ENCODE data around the gene TRPV3.
"Not testable (repeated sequence)": the region's sequence is repeated elsewhere in the genome, so short reads cannot be mapped to it uniquely, and the experiment has no call there.

Gene TRPV3

GRCh38 chr17:3576970-3577369 is 19.4 kb upstream of the TRPV3 start:
- no peak overlapping the region for H3K4me3 ChIP-seq (ENCODE audit: low read length)
- no peak for DNase-seq (ENCODE audit: low read depth, low spot score)

DNA sequence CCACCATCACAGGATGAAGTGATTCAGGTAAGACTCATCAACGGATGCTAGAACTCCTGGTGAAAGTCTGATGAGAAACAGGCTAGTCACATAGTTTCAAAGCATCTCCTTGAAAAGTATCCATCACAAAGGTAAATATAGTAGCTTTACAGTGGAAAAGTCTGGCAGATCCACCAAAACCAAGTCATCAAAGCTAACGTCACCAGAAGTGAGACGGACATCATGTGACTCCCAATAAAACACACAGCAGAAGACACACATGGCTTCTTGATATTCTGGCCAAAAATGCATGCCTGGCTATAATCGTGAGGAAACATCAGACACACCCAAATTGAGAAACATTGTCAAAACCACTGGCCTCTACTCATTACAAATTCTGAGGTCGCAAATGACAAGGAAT is 17.9 kb upstream of the TRPV3 start:
- DNase-seq (ENCODE audit: low read depth, low spot score) = no peak
- no peak overlapping the region for H3K4me3 ChIP-seq (ENCODE audit: low read length)

DNA sequence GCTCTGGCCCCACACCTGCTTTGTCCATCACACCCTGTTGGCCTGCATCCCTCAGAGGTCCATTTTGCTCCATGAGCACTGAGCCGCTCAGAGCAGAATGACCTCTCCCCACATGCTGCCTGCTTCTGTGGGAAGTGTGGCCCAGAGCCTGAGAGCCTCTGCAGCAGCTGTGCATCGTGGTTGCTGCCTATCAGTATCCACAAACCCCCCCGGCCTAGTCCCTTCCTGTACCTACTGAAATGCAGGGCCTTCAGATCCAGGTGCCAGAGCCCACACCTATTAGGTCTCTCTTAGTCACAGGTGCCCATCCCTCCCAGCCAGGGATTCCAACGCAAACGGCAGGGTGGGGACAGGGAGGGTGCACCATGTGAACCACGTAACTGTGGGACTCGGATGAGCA is 16.6 kb upstream of the TRPV3 start:
- H3K4me3 ChIP-seq (ENCODE audit: low read length) = no peak overlapping the region
- no peak for DNase-seq (ENCODE audit: low read depth, low spot score)

DNA sequence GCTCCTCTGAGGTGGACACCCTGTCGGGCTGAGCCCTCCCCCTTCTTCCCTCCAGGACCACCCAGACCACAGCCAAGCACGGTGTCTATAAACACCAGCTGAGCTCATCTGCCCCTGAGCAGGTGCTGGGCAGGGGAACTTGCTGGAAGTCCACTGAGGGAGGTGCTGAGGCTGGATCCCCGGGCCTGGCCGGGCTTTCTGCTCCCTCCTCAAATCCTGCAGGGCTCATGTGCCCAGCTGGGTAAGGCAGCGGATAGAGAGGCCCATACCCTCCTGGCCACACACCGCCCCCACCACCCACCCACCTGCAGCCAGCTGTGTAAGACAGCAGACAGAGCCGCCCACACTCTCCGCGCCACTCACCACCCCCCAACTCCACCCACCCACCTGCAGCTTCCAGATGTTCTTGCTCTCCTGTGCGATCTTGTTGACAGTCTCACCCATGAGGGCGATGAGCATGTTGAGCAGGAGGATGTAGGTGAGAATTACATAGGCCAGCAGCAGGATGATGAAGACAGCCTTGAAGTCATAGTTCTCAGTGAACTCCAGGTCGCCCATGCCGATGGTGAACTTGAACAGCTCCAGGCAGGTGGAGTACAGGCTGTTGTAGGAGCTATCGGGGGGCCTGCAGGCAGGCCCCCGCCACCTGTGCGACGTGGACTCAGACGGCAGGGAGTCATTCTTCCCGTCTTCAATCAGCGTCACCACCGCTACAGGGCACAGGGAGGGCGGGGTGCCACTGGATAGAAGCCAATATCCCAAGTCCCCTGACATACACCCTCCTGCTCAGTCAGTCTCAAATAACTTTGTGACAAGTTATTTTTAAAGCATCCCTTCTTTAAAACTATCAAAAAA is 15.9 kb upstream of the TRPV3 start:
- no peak overlapping the region for H3K4me3 ChIP-seq (ENCODE audit: low read length)
- DNase-seq (ENCODE audit: low read depth, low spot score) = no peak

- no peak overlapping the region for H3K4me3 ChIP-seq (ENCODE audit: low read length)
- no peak for DNase-seq (ENCODE audit: low read depth, low spot score)
These were observed 14.6 kb upstream of the TRPV3 start for GRCh38 chr17:3572231-3572630.

DNA sequence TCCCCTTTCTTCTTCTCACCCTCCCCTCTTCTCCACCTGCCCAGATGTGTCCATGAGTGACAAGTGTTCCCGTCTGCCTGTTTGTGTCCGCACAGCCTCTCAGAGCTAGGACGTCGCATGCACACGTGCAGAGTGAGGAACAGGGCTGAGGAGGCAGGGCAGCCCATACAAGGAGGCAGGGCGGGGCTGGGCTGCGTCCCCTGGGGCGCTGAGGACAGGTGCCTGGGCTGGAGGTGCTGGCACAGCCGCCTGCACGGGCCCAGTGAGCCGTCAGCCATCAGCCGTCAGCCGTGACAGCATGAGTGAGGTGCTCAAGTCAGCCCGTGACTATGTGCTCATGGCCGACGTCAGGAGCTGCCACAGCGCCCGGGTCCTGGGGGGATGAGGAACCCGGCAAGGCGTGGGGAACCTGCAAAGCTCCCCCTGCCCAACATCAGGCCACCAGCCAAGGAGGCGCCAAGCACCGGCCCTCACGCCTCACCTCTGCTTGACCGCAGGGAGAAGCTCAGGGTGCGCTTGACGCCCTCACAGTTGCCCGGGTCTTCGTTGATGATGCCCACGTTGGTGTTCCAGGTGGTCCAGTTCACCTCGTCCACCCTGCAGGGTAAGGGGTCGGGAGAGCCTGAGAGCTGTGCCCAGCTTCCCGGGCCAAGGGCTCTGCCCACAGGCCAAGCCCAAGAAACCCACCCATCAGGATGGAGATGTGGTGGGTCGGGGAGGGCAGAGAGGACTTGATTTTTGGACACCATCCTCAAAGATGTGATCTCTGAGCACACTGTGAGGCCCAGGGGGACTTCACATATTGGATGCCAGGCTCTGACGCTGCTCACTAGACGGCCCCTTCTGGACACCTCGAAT is 13.7 kb upstream of the TRPV3 start:
- no peak overlapping the region for H3K4me3 ChIP-seq (ENCODE audit: low read length)
- no peak for DNase-seq (ENCODE audit: low read depth, low spot score)

- H3K4me3 ChIP-seq (ENCODE audit: low read length) = no peak overlapping the region
- DNase-seq (ENCODE audit: low read depth, low spot score) = no peak
These were observed 12.0 kb upstream of the TRPV3 start for GRCh38 chr17:3569534-3570137.

DNA sequence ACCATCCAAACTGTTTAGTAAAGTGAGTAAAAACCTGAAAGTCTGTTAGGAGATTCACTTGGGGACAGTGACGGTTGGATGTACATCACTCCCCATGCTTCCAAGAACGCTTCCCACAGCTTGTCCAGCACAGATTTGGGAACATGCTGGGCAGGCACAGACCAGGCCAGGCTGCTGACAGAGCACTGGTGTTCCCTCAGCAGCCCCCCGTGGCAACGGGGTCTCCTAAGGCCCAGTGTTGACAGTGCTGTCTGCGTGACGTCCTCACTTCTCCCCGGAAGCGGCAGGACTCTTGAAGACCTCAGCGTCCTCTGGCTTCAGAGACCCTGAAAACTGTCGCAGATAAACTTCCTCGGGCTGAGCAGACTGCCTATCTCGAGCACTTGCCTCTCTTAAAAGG is 8.9 kb upstream of the TRPV3 start:
- DNase-seq (ENCODE audit: low read depth, low spot score) = no peak

DNA sequence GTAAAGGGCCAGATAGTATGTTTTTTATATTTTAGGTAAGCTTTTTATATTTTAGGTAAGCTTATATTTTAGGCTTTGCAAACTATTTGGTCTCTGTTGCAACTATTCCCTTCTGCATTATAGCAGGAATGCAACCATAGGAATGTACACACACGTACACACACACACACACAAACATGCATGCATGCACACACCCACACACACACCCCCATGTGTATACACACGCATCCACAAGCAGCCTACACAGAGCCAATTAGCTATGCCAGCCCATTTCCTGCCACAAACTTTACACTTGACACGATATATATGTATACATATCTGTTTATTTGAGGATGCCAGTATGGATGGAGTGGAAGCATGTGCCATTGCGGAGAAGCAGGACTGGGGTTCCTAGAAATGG is 7.5 kb upstream of the TRPV3 start:
- H3K4me3 ChIP-seq (ENCODE audit: low read length) = no peak overlapping the region
- DNase-seq (ENCODE audit: low read depth, low spot score) = no peak

More for the DNA sequence above, 8.9 kb upstream of the TRPV3 start:
- H3K4me3 ChIP-seq (ENCODE audit: low read length) = no peak overlapping the region

- not testable (repeated sequence) for H3K4me3 ChIP-seq (ENCODE audit: low read length); DNase-seq (ENCODE audit: low read depth, low spot score)
These were observed 6.6 kb upstream of the TRPV3 start for GRCh38 chr17:3564241-3564640.

- DNase-seq (ENCODE audit: low read depth, low spot score) = no peak
- no peak overlapping the region for H3K4me3 ChIP-seq (ENCODE audit: low read length)
These were observed 1.6 kb upstream of the TRPV3 start for GRCh38 chr17:3559270-3559645.

DNA sequence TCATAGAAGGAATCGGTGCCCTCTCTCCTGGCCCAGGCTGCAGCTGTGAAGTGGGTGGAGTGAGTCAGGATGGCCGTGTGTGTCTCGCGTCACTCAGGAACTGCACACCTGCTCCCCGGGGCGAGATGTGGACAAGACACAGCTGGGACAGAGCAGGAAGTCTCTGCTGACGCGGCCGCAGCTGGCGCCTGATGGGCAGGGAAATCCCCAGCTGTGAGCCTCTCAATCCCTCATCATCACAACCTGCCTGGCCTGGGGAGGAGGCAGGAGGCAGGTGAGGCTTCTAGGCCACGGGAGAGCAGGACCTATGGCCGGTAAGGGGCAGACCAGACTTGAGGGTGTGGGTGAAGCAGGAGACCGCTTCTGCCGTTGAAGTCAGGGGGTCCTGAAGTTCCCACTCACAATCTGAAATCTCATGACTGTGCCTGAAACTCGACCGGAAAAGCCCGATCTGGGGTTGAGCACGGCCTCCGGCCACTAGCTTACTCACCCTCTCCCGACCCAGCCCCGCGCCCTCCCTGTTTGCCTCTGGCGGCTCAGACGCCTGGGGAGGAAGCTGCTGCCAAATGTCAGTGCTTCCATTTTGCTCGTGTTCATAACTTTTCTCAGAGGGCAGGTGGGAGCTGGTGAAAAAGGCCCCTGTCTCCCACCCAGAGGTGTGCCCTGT is 1.1 kb upstream of the TRPV3 start:
- H3K4me3 ChIP-seq (ENCODE audit: low read length) = no peak overlapping the region
- DNase-seq (ENCODE audit: low read depth, low spot score) = no peak

DNA sequence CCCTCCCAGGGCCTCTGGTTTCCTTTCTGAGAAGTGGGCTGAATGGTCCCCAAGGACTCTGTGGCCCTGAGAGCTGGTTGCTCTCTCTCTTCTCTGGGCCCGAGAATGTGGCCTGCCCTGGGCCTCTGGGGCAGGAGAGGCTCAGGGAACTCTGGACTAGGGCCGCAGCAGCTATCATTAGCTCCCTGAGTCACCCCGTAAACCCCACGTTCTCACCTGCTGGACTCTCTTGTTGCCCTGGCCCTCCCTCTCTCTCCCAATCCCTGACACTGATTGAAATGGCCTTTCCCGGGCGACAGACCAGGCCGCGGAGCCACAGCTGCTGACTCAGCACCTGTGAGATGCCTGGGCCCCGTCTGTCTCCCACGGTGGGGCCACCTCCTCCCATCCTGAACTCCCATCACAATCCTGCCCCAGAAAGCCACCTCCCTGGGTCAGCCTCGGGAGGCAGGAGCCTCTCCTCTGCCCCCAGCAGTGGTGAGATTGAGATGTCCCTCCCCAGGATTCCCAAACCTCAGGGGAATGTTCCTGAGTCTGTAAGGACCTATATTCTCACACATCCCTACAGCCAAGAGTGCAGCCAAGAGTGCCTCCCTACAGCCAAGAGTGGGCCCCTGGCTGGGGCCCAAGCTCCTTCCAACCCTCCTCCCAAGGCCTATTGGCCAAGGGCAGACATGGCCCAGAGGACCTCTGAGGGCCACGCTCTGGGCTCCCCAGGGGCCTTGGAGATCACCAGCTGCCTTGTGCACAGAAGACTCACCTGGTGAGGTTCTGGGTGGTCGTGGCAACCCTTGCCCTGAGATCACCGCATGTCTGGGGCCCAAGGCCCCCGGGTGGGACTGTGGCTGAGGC is 470 bp downstream of the TRPV3 start:
- H3K4me3 ChIP-seq (ENCODE audit: low read length) = no peak overlapping the region
- DNase-seq (ENCODE audit: low read depth, low spot score) = no peak

DNA sequence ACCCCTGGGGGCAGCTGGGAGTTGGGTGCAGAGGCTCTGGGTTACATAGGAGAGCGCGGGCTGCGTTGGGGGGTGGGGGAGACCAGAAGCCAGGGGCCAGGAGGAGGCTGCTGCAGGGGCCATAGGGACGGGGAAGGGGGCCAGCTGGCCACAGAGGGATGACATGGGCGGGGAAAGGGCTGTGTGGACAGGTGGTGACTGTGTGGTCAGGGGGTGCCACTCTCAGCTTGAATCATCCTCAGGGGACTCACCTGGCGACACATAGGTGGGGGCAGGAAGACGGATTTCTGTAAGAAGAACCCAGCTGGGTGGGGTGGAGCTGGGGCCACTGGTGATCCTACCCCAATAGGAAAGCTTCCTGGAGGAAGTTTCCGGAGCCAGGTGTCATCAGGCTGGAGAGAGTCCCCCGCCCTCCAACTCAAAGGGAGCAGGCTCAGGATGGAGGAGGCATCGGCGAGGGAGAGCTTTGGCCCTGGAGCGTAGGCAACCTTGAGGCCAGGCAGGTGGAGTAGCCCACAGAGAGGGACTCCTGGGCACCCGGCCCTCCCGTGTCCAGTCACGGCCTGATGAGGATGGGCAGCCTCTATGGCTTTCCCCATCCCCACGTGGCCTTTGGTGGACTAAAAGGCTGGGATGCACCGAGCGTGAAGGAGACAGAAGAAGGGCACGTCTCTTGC is 1.2 kb downstream of the TRPV3 start:
- no peak for DNase-seq (ENCODE audit: low read depth, low spot score)
- no peak overlapping the region for H3K4me3 ChIP-seq (ENCODE audit: low read length)

- no peak overlapping the region for H3K4me3 ChIP-seq (ENCODE audit: low read length)
- DNase-seq (ENCODE audit: low read depth, low spot score) = no peak
These were observed 2.3 kb downstream of the TRPV3 start for GRCh38 chr17:3555189-3555796.

- no peak for DNase-seq (ENCODE audit: low read depth, low spot score)
- no peak overlapping the region for H3K4me3 ChIP-seq (ENCODE audit: low read length)
These were observed 3.2 kb downstream of the TRPV3 start for GRCh38 chr17:3554440-3554839.

DNA sequence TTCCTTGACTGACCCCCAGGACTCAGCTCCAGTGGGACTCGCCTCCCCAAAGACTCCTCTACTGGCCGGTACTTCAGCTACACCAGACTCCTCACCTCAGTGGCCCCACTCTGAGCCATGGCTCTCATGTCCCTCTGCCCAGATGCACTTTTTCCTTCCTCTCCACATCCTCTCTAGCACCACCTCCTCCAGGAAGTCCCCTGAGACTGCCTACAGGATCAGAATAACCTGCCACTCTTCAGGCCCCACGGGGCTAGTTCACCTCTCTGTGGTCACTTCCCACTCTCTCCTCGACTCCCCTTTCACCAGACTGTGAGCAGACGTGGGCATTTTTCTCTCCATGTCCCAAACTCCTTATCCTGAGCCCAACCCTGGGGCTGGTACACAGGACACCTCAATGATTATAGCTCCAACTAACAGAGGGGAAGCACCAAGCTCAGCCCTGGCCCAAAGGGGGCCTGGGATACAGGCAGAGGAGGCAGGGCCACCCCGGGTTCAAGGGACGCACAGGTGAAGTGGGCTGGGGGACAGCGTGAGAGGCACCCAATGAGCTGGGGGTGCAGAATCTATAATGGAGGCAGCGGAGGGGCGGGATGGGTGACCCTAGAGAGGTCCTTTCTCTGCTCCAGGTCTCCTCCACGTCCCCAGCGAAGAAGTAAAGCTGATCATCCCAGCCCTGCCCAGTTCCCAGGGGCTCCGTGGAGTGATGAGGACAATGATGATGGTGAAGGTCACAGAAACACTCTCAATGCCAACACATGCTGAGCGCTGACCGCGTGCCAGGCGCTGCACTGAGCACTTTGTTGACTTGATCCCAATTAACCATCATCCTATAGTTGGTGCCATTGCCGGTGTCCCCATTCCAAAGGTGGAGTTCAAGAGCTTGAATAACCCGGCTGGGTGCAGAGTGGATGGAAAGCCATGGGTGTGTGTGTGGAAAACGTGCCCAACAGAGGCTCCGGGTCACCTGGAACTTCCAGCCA is 3.9 kb downstream of the TRPV3 start:
- H3K4me3 ChIP-seq (ENCODE audit: low read length) = no peak overlapping the region
- DNase-seq (ENCODE audit: low read depth, low spot score) = no peak

Data from Jurkat, Clone E6-1 (cell line).